Measurements from ENCODE around the gene ANKMY1.

GRCh38 chr2:240466579-240467148 is 91.1 kb downstream of the ANKMY1 start:
- TF ChIP-seq ZNF70 (CRISPR knock-in tag; IDR thresholded peaks at IDR 0.05) (no peak), PATZ1 (CRISPR knock-in tag; IDR thresholded peaks at IDR 0.05; ENCODE audit: borderline replicate concordance) (no peak), RARB (CRISPR knock-in tag; IDR thresholded peaks at IDR 0.05) (no peak), ZFP3 (CRISPR knock-in tag; IDR thresholded peaks at IDR 0.05) (no peak), GLIS3 (CRISPR knock-in tag; IDR thresholded peaks at IDR 0.05) (no peak), ESRRG (CRISPR knock-in tag; IDR thresholded peaks at IDR 0.05) (no peak), PPARA (CRISPR knock-in tag; IDR thresholded peaks at IDR 0.05; ENCODE audit: borderline replicate concordance) (no peak)
- TF ChIP-seq, protein P1, sequence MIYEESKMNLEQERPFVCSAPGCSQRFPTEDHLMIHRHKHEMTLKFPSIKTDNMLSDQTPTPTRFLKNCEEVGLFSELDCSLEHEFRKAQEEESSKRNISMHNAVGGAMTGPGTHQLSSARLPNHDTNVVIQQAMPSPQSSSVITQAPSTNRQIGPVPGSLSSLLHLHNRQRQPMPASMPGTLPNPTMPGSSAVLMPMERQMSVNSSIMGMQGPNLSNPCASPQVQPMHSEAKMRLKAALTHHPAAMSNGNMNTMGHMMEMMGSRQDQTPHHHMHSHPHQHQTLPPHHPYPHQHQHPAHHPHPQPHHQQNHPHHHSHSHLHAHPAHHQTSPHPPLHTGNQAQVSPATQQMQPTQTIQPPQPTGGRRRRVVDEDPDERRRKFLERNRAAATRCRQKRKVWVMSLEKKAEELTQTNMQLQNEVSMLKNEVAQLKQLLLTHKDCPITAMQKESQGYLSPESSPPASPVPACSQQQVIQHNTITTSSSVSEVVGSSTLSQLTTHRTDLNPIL (CRISPR knock-in tag; IDR thresholded peaks at IDR 0.05; ENCODE audit: low read depth) = no peak
